ENCODE results near the gene ACAP3. TPM values are rescaled to one million over a fixed set of nuclear protein-coding genes. Genes with fewer than 3 reads are reported as not detected.

ACAP3 gene
- total RNA-seq, 1 experiment from 2014 or later, result 28.1 TPM

- peaks cover 70% of the 10 kb centered on the region for H3K79me2 ChIP-seq (ENCODE audit: low read length)
- H3K4me3 ChIP-seq (ENCODE audit: low read length), result peak overlapping the region; percentile 65; the same call in 1 of the 2 replicates
Observed at GRCh38 chr1:1322952-1323351, 15.2 kb upstream of the ACAP3 start.

GRCh38 chr1:1322418-1322817 is 14.7 kb upstream of the ACAP3 start:
- no peak overlapping the region for H3K4me3 ChIP-seq (ENCODE audit: low read length)
- no peak overlapping the region for H3K4me2 ChIP-seq (ENCODE audit: low read depth, low read length, poor library complexity, severe bottlenecking)
- H3K4me1 ChIP-seq (ENCODE audit: low read length), result peaks cover 42% of the 10 kb centered on the region
- peaks cover 71% of the 10 kb centered on the region for H3K79me2 ChIP-seq (ENCODE audit: low read length)
- no peak overlapping the region for H2AFZ ChIP-seq (ENCODE audit: low read length)
- DNase-seq, result no peak
- H3K27me3 ChIP-seq (ENCODE audit: low read length), result no peaks in the 10 kb centered on the region
- no peak overlapping the region for H3K9ac ChIP-seq (ENCODE audit: low read length)
- peaks cover 31% of the 10 kb centered on the region for H4K20me1 ChIP-seq (ENCODE audit: insufficient read depth, low read depth, low read length)
- H3K27ac ChIP-seq (ENCODE audit: low read length), result no peak overlapping the region
- H3K9me2 ChIP-seq (replicated peaks; ENCODE audit: insufficient read depth, low read length), result no peaks in the 10 kb centered on the region
- no peaks in the 10 kb centered on the region for H3K36me3 ChIP-seq (ENCODE audit: insufficient read depth, low read length)
- H3K9me3 ChIP-seq (ENCODE audit: low read length), result no peaks in the 10 kb centered on the region

More at GRCh38 chr1:1322952-1323351, 15.2 kb upstream of the ACAP3 start:
- no peaks in the 10 kb centered on the region for H3K36me3 ChIP-seq (ENCODE audit: insufficient read depth, low read length)
- no peaks in the 10 kb centered on the region for H3K9me3 ChIP-seq (ENCODE audit: low read length)
- peak overlapping the region; percentile 82 for H3K4me2 ChIP-seq (ENCODE audit: low read depth, low read length, poor library complexity, severe bottlenecking)
- no peak overlapping the region for H3K27ac ChIP-seq (ENCODE audit: low read length)
- peaks cover 31% of the 10 kb centered on the region for H4K20me1 ChIP-seq (ENCODE audit: insufficient read depth, low read depth, low read length)
- H3K9me2 ChIP-seq (replicated peaks; ENCODE audit: insufficient read depth, low read length), result no peaks in the 10 kb centered on the region
- peak overlapping the region; percentile 70 for H3K9ac ChIP-seq (ENCODE audit: low read length)
- H3K4me1 ChIP-seq (ENCODE audit: low read length), result peaks cover 48% of the 10 kb centered on the region
- no peaks in the 10 kb centered on the region for H3K27me3 ChIP-seq (ENCODE audit: low read length)
- H2AFZ ChIP-seq (ENCODE audit: low read length), result no peak overlapping the region
- no peak for DNase-seq

DNA sequence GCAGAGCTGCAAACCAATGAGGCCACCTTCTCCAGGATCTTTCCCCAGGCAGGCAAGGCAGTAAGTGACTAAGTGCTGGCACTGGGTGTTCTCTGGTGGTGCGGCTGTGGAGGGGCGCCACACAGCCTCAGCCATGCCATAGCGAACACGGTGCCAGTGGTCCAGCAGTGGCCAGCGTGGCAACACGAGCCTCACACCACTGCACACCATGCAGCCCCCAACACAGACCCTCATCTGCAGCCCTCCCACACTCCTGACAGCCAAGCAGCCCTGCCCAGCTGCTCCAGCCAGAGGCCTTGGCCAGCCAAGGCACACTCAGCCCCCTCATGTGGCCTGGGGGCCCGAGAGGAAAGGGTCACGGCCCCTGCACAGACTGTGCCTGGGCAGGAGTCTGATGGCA is 13.7 kb upstream of the ACAP3 start:
- DNase-seq, result no peak
- Histone ChIP-seq H3K27ac (ENCODE audit: low read length) (no peak overlapping the region), H3K9ac (ENCODE audit: low read length) (no peak overlapping the region), H4K20me1 (ENCODE audit: insufficient read depth, low read depth, low read length) (peaks cover 27% of the 10 kb centered on the region), H3K4me3 (ENCODE audit: low read length) (no peak overlapping the region), H3K27me3 (ENCODE audit: low read length) (no peaks in the 10 kb centered on the region), H3K4me2 (ENCODE audit: low read depth, low read length, poor library complexity, severe bottlenecking) (no peak overlapping the region), H3K36me3 (ENCODE audit: insufficient read depth, low read length) (no peaks in the 10 kb centered on the region), H3K9me2 (replicated peaks; ENCODE audit: insufficient read depth, low read length) (no peaks in the 10 kb centered on the region), H3K79me2 (ENCODE audit: low read length) (peaks cover 65% of the 10 kb centered on the region), H3K9me3 (ENCODE audit: low read length) (no peaks in the 10 kb centered on the region), H3K4me1 (ENCODE audit: low read length) (peaks cover 33% of the 10 kb centered on the region), H2AFZ (ENCODE audit: low read length) (no peak overlapping the region)

GRCh38 chr1:1320666-1321448 is 13.1 kb upstream of the ACAP3 start:
- Histone ChIP-seq H3K79me2 (ENCODE audit: low read length) (peaks cover 59% of the 10 kb centered on the region), H3K27me3 (ENCODE audit: low read length) (no peaks in the 10 kb centered on the region), H2AFZ (ENCODE audit: low read length) (no peak overlapping the region), H3K4me1 (ENCODE audit: low read length) (peaks cover 31% of the 10 kb centered on the region), H3K4me2 (ENCODE audit: low read depth, low read length, poor library complexity, severe bottlenecking) (no peak overlapping the region), H3K9ac (ENCODE audit: low read length) (no peak overlapping the region), H3K9me3 (ENCODE audit: low read length) (no peaks in the 10 kb centered on the region), H3K27ac (ENCODE audit: low read length) (no peak overlapping the region), H3K9me2 (replicated peaks; ENCODE audit: insufficient read depth, low read length) (no peaks in the 10 kb centered on the region), H3K4me3 (ENCODE audit: low read length) (no peak overlapping the region), H4K20me1 (ENCODE audit: insufficient read depth, low read depth, low read length) (peaks cover 23% of the 10 kb centered on the region), H3K36me3 (ENCODE audit: insufficient read depth, low read length) (no peaks in the 10 kb centered on the region)
- no peak for DNase-seq

DNA sequence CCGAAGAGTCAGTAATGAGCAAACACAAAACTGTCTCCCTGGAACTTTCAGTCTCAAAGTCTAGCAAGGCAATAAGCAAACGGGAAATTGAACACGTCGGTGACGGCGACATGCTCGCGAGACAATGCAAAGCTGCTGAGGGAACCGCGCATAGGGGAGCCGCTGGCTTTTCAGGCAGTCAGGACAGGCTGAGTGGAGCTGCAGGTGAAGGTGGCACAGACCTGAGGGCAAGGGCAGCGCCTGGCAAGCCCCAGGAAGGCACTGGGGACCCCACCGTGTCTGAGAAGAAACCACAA is 11.9 kb upstream of the ACAP3 start:
- Histone ChIP-seq H3K36me3 (ENCODE audit: insufficient read depth, low read length) (peaks cover 4% of the 10 kb centered on the region), H3K4me1 (ENCODE audit: low read length) (peaks cover 38% of the 10 kb centered on the region), H3K9me3 (ENCODE audit: low read length) (no peaks in the 10 kb centered on the region), H3K9ac (ENCODE audit: low read length) (no peak overlapping the region), H2AFZ (ENCODE audit: low read length) (no peak overlapping the region), H3K27me3 (ENCODE audit: low read length) (no peaks in the 10 kb centered on the region), H3K9me2 (replicated peaks; ENCODE audit: insufficient read depth, low read length) (no peaks in the 10 kb centered on the region), H3K27ac (ENCODE audit: low read length) (no peak overlapping the region), H3K79me2 (ENCODE audit: low read length) (peaks cover 53% of the 10 kb centered on the region), H3K4me3 (ENCODE audit: low read length) (no peak overlapping the region), H4K20me1 (ENCODE audit: insufficient read depth, low read depth, low read length) (peaks cover 23% of the 10 kb centered on the region), H3K4me2 (ENCODE audit: low read depth, low read length, poor library complexity, severe bottlenecking) (no peak overlapping the region)
- DNase-seq, result no peak

- Histone ChIP-seq H3K9me3 (ENCODE audit: low read length) (no peaks in the 10 kb centered on the region), H3K36me3 (ENCODE audit: insufficient read depth, low read length) (peaks cover 5% of the 10 kb centered on the region), H3K9me2 (replicated peaks; ENCODE audit: insufficient read depth, low read length) (no peaks in the 10 kb centered on the region), H3K9ac (ENCODE audit: low read length) (no peak overlapping the region), H3K4me3 (ENCODE audit: low read length) (no peak overlapping the region), H4K20me1 (ENCODE audit: insufficient read depth, low read depth, low read length) (peaks cover 23% of the 10 kb centered on the region), H3K4me2 (ENCODE audit: low read depth, low read length, poor library complexity, severe bottlenecking) (no peak overlapping the region), H3K27ac (ENCODE audit: low read length) (no peak overlapping the region), H3K79me2 (ENCODE audit: low read length) (peaks cover 49% of the 10 kb centered on the region), H3K4me1 (ENCODE audit: low read length) (peaks cover 38% of the 10 kb centered on the region), H3K27me3 (ENCODE audit: low read length) (no peaks in the 10 kb centered on the region), H2AFZ (ENCODE audit: low read length) (no peak overlapping the region)
- no peak for DNase-seq
Observed at GRCh38 chr1:1318777-1319645, 11.3 kb upstream of the ACAP3 start.

- Histone ChIP-seq H2AFZ (ENCODE audit: low read length) (no peak overlapping the region), H3K4me3 (ENCODE audit: low read length) (no peak overlapping the region), H3K9me2 (replicated peaks; ENCODE audit: insufficient read depth, low read length) (no peaks in the 10 kb centered on the region), H3K36me3 (ENCODE audit: insufficient read depth, low read length) (peaks cover 11% of the 10 kb centered on the region), H3K79me2 (ENCODE audit: low read length) (peaks cover 45% of the 10 kb centered on the region), H3K4me1 (ENCODE audit: low read length) (peaks cover 33% of the 10 kb centered on the region), H3K9me3 (ENCODE audit: low read length) (no peaks in the 10 kb centered on the region), H3K9ac (ENCODE audit: low read length) (no peak overlapping the region), H4K20me1 (ENCODE audit: insufficient read depth, low read depth, low read length) (peaks cover 19% of the 10 kb centered on the region), H3K27ac (ENCODE audit: low read length) (no peak overlapping the region), H3K27me3 (ENCODE audit: low read length) (no peaks in the 10 kb centered on the region), H3K4me2 (ENCODE audit: low read depth, low read length, poor library complexity, severe bottlenecking) (no peak overlapping the region)
- peak; percentile 66 for DNase-seq
Observed at GRCh38 chr1:1318131-1318652, 10.5 kb upstream of the ACAP3 start.

DNA sequence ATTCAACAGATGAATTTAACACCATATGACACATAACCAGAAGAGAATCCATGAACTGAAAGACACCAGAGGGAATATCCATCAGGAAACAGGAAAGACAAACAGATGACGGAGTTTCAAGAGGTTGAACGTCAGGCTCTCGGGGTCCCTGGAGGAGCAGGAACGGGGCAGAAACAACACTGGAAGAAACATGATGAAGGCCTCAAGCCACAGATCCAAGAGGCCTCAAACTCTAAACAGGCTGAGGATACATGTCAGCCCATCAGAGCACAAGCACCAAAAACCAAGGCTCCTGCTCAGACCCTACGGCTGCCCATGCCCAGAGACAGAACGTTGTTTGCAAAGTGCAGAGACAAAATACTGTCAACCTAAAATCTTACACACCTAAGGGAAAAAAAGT is 9.7 kb upstream of the ACAP3 start:
- H4K20me1 ChIP-seq (ENCODE audit: insufficient read depth, low read depth, low read length), result peaks cover 14% of the 10 kb centered on the region; the same call in 1 of the 2 replicates

More for the DNA sequence above, 9.7 kb upstream of the ACAP3 start:
- Histone ChIP-seq H3K36me3 (ENCODE audit: insufficient read depth, low read length) (peaks cover 11% of the 10 kb centered on the region), H3K9ac (ENCODE audit: low read length) (no peak overlapping the region), H2AFZ (ENCODE audit: low read length) (no peak overlapping the region), H3K9me2 (replicated peaks; ENCODE audit: insufficient read depth, low read length) (no peaks in the 10 kb centered on the region), H3K79me2 (ENCODE audit: low read length) (peaks cover 38% of the 10 kb centered on the region), H3K9me3 (ENCODE audit: low read length) (no peaks in the 10 kb centered on the region), H3K4me3 (ENCODE audit: low read length) (no peak overlapping the region), H3K4me1 (ENCODE audit: low read length) (peaks cover 27% of the 10 kb centered on the region), H3K27me3 (ENCODE audit: low read length) (no peaks in the 10 kb centered on the region), H3K27ac (ENCODE audit: low read length) (no peak overlapping the region), H3K4me2 (ENCODE audit: low read depth, low read length, poor library complexity, severe bottlenecking) (no peak overlapping the region)
- no peak for DNase-seq
